ENCODE data around the gene MCM8. TPM values are rescaled to one million over a fixed set of nuclear protein-coding genes. Genes with fewer than 3 reads are reported as not detected.

The MCM8 gene
- total RNA-seq, 1 experiment from 2014 or later = 27.0 TPM

- no peaks in the 10 kb centered on the region for H3K9me2 ChIP-seq (replicated peaks; ENCODE audit: low read length)
- no peak for DNase-seq
- no peak overlapping the region for H3K27ac ChIP-seq (ENCODE audit: low read length)
- no peak for ATAC-seq
- no peak overlapping the region for H3K4me3 ChIP-seq (ENCODE audit: low read length)
- no peaks in the 10 kb centered on the region for H3F3A ChIP-seq (ENCODE audit: low read length, unreplicated experiment)
- peaks cover 54% of the 10 kb centered on the region for H3K36me3 ChIP-seq (ENCODE audit: low read depth, low read length)
- H3K4me1 ChIP-seq (ENCODE audit: insufficient read depth, low read length) = no peaks in the 10 kb centered on the region
- H3K79me2 ChIP-seq (ENCODE audit: low read length) = no peaks in the 10 kb centered on the region
- no peak overlapping the region for H2AFZ ChIP-seq (ENCODE audit: low read length)
- CTCF ChIA-PET = no interaction called here
- no peak overlapping the region for H3K9ac ChIP-seq (ENCODE audit: low read length)
- H3K9me3 ChIP-seq (ENCODE audit: low read length) = no peaks in the 10 kb centered on the region
- TF ChIP-seq EZH2 (IDR thresholded peaks at IDR 0.05; ENCODE audit: low read length, unreplicated experiment) = no peak
- no peak for TF ChIP-seq CTCF (conservative IDR thresholded peaks at IDR 0.05; ENCODE audit: low read depth, low read length)
- no peak for TF ChIP-seq EZH2phosphoT487 (IDR thresholded peaks at IDR 0.05; ENCODE audit: borderline replicate concordance, low read length)
- no peaks in the 10 kb centered on the region for H3K27me3 ChIP-seq (ENCODE audit: low read length)
- intact Hi-C loops (cut with micrococcal nuclease) = no loop called here
- BruUV-seq (replicated peaks) = no TSS peak
- POLR2A ChIA-PET (ENCODE audit: unreplicated experiment) = no interaction called here
- H4K20me1 ChIP-seq (ENCODE audit: low read length) = no peaks in the 10 kb centered on the region
- no peak overlapping the region for H3K4me2 ChIP-seq (ENCODE audit: low read length)
Observed at GRCh38 chr20:6038256-6038655, 87.8 kb downstream of the MCM8 start.

- BruUV-seq (replicated peaks) = no TSS peak
- no peaks in the 10 kb centered on the region for H3K9me2 ChIP-seq (replicated peaks; ENCODE audit: low read length)
- CTCF ChIA-PET = interaction anchor here (0.6 kb wide), 1 partner anchor 475 kb away, joined by 5 read pairs; no protein-coding TSS in a partner anchor
- H3K4me3 ChIP-seq (ENCODE audit: low read length) = no peak overlapping the region
- no peaks in the 10 kb centered on the region for H3K79me2 ChIP-seq (ENCODE audit: low read length)
- intact Hi-C loops (cut with micrococcal nuclease) = no loop called here
- ATAC-seq (no peak), DNase-seq (no peak)
- TF ChIP-seq EZH2 (IDR thresholded peaks at IDR 0.05; ENCODE audit: low read length, unreplicated experiment) (no peak), EZH2phosphoT487 (IDR thresholded peaks at IDR 0.05; ENCODE audit: borderline replicate concordance, low read length) (no peak), CTCF (conservative IDR thresholded peaks at IDR 0.05; ENCODE audit: low read depth, low read length) (no peak)
- H2AFZ ChIP-seq (ENCODE audit: low read length) = no peak overlapping the region
- no peaks in the 10 kb centered on the region for H3K4me1 ChIP-seq (ENCODE audit: insufficient read depth, low read length)
- no peak overlapping the region for H3K4me2 ChIP-seq (ENCODE audit: low read length)
- H3K9me3 ChIP-seq (ENCODE audit: low read length) = no peaks in the 10 kb centered on the region
- POLR2A ChIA-PET (ENCODE audit: unreplicated experiment) = no interaction called here
- no peaks in the 10 kb centered on the region for H3K27me3 ChIP-seq (ENCODE audit: low read length)
- no peak overlapping the region for H3K27ac ChIP-seq (ENCODE audit: low read length)
- H4K20me1 ChIP-seq (ENCODE audit: low read length) = no peaks in the 10 kb centered on the region
- H3F3A ChIP-seq (ENCODE audit: low read length, unreplicated experiment) = no peaks in the 10 kb centered on the region
- H3K36me3 ChIP-seq (ENCODE audit: low read depth, low read length) = peaks cover 41% of the 10 kb centered on the region
- no peak overlapping the region for H3K9ac ChIP-seq (ENCODE audit: low read length)
Observed at GRCh38 chr20:6039766-6040165, 89.3 kb downstream of the MCM8 start.

GRCh38 chr20:6040540-6040939, 90.1 kb downstream of the MCM8 start:
- CTCF ChIA-PET = no interaction called here
- Histone ChIP-seq H3K9me2 (replicated peaks; ENCODE audit: low read length) (no peaks in the 10 kb centered on the region), H3K27ac (ENCODE audit: low read length) (no peak overlapping the region), H3F3A (ENCODE audit: low read length, unreplicated experiment) (no peaks in the 10 kb centered on the region), H2AFZ (ENCODE audit: low read length) (no peak overlapping the region), H3K27me3 (ENCODE audit: low read length) (no peaks in the 10 kb centered on the region), H4K20me1 (ENCODE audit: low read length) (no peaks in the 10 kb centered on the region), H3K4me1 (ENCODE audit: insufficient read depth, low read length) (no peaks in the 10 kb centered on the region), H3K9ac (ENCODE audit: low read length) (no peak overlapping the region), H3K4me2 (ENCODE audit: low read length) (no peak overlapping the region), H3K79me2 (ENCODE audit: low read length) (no peaks in the 10 kb centered on the region), H3K9me3 (ENCODE audit: low read length) (no peaks in the 10 kb centered on the region), H3K4me3 (ENCODE audit: low read length) (no peak overlapping the region), H3K36me3 (ENCODE audit: low read depth, low read length) (peaks cover 35% of the 10 kb centered on the region)
- DNase-seq = no peak
- TF ChIP-seq CTCF (conservative IDR thresholded peaks at IDR 0.05; ENCODE audit: low read depth, low read length) (no peak), EZH2 (IDR thresholded peaks at IDR 0.05; ENCODE audit: low read length, unreplicated experiment) (no peak), EZH2phosphoT487 (IDR thresholded peaks at IDR 0.05; ENCODE audit: borderline replicate concordance, low read length) (no peak)
- no TSS peak for BruUV-seq (replicated peaks)
- POLR2A ChIA-PET (ENCODE audit: unreplicated experiment) = no interaction called here
- no peak for ATAC-seq
- intact Hi-C loops (cut with micrococcal nuclease) = no loop called here

Data from PC-3 (cell line).